Measurements from ENCODE around the gene INPP4A.

INPP4A gene

DNA sequence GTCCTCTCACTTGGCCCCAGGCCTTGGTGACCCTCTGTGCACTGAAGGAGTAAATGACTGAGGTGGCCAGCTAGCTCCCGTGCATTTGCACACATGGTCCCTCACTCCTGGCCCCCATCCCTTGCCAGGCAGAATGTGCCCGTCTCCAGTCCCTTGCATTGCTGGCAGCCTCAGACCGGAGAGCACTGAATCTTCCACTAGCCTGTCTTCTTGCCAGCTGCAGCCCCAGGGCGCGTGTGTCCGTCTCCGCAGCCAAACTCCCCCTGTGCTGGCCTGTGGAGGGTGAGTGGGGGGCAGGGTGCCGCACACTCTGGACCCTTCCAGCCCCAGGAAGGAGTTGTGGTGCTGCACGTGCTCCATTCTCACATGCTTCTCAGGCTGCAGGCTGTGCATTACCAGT is 35.9 kb downstream of the INPP4A start (continued):
- TF ChIP-seq, protein P1, sequence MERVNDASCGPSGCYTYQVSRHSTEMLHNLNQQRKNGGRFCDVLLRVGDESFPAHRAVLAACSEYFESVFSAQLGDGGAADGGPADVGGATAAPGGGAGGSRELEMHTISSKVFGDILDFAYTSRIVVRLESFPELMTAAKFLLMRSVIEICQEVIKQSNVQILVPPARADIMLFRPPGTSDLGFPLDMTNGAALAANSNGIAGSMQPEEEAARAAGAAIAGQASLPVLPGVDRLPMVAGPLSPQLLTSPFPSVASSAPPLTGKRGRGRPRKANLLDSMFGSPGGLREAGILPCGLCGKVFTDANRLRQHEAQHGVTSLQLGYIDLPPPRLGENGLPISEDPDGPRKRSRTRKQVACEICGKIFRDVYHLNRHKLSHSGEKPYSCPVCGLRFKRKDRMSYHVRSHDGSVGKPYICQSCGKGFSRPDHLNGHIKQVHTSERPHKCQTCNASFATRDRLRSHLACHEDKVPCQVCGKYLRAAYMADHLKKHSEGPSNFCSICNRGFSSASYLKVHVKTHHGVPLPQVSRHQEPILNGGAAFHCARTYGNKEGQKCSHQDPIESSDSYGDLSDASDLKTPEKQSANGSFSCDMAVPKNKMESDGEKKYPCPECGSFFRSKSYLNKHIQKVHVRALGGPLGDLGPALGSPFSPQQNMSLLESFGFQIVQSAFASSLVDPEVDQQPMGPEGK (CRISPR knock-in tag; IDR thresholded peaks at IDR 0.05; ENCODE audit: borderline replicate concordance) = no peak
- TF ChIP-seq ZFP30 (CRISPR knock-in tag; IDR thresholded peaks at IDR 0.05) = no peak
- no peak for TF ChIP-seq SNAI2 (CRISPR knock-in tag; IDR thresholded peaks at IDR 0.05)
- no peak for TF ChIP-seq GLIS3 (CRISPR knock-in tag; IDR thresholded peaks at IDR 0.05)

DNA sequence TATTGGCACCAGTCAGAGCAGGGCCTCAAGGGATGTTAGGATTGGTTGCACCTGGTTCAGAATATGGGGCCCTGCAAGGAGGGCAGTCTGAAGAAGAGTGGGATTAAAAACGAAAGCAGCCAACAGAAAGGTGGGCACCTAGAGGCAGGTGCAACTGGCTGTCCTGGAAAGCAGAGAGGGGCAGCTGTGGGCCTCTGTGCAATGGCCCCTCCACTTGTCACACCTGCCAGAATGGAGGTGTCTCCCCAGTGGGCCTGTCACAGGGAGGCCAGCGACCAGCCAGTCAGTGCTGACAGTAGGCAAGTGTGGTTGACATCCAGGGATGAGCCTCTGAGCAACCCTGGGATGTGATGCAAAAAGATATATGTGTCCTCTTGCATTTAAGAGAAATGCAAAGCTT is 37.7 kb downstream of the INPP4A start:
- no peak for ATAC-seq
- TF ChIP-seq ISL1 (CRISPR knock-in tag; IDR thresholded peaks at IDR 0.05) = no peak
- TF ChIP-seq, protein P1 (CRISPR knock-in tag; IDR thresholded peaks at IDR 0.05; ENCODE audit: borderline replicate concordance) = no peak
- no peak for TF ChIP-seq ZC3H10 (CRISPR knock-in tag; IDR thresholded peaks at IDR 0.05)
- TF ChIP-seq PPARA (CRISPR knock-in tag; IDR thresholded peaks at IDR 0.05; ENCODE audit: borderline replicate concordance) = no peak
- TF ChIP-seq CSDC2 (CRISPR knock-in tag; IDR thresholded peaks at IDR 0.05) = no peak
- TF ChIP-seq, protein P2, sequence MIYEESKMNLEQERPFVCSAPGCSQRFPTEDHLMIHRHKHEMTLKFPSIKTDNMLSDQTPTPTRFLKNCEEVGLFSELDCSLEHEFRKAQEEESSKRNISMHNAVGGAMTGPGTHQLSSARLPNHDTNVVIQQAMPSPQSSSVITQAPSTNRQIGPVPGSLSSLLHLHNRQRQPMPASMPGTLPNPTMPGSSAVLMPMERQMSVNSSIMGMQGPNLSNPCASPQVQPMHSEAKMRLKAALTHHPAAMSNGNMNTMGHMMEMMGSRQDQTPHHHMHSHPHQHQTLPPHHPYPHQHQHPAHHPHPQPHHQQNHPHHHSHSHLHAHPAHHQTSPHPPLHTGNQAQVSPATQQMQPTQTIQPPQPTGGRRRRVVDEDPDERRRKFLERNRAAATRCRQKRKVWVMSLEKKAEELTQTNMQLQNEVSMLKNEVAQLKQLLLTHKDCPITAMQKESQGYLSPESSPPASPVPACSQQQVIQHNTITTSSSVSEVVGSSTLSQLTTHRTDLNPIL (CRISPR knock-in tag; IDR thresholded peaks at IDR 0.05; ENCODE audit: low read depth) = no peak
- TF ChIP-seq, protein P3, sequence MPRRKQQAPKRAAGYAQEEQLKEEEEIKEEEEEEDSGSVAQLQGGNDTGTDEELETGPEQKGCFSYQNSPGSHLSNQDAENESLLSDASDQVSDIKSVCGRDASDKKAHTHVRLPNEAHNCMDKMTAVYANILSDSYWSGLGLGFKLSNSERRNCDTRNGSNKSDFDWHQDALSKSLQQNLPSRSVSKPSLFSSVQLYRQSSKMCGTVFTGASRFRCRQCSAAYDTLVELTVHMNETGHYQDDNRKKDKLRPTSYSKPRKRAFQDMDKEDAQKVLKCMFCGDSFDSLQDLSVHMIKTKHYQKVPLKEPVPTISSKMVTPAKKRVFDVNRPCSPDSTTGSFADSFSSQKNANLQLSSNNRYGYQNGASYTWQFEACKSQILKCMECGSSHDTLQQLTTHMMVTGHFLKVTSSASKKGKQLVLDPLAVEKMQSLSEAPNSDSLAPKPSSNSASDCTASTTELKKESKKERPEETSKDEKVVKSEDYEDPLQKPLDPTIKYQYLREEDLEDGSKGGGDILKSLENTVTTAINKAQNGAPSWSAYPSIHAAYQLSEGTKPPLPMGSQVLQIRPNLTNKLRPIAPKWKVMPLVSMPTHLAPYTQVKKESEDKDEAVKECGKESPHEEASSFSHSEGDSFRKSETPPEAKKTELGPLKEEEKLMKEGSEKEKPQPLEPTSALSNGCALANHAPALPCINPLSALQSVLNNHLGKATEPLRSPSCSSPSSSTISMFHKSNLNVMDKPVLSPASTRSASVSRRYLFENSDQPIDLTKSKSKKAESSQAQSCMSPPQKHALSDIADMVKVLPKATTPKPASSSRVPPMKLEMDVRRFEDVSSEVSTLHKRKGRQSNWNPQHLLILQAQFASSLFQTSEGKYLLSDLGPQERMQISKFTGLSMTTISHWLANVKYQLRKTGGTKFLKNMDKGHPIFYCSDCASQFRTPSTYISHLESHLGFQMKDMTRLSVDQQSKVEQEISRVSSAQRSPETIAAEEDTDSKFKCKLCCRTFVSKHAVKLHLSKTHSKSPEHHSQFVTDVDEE (CRISPR knock-in tag; IDR thresholded peaks at IDR 0.05) = no peak
- no peak for TF ChIP-seq GLIS3 (CRISPR knock-in tag; IDR thresholded peaks at IDR 0.05)
- TF ChIP-seq ZNF565 (CRISPR knock-in tag; conservative IDR thresholded peaks at IDR 0.05; ENCODE audit: low read depth) = no peak
- TF ChIP-seq TCF4 (CRISPR knock-in tag; IDR thresholded peaks at IDR 0.05; ENCODE audit: borderline replicate concordance) = no peak
- TF ChIP-seq, protein P4, sequence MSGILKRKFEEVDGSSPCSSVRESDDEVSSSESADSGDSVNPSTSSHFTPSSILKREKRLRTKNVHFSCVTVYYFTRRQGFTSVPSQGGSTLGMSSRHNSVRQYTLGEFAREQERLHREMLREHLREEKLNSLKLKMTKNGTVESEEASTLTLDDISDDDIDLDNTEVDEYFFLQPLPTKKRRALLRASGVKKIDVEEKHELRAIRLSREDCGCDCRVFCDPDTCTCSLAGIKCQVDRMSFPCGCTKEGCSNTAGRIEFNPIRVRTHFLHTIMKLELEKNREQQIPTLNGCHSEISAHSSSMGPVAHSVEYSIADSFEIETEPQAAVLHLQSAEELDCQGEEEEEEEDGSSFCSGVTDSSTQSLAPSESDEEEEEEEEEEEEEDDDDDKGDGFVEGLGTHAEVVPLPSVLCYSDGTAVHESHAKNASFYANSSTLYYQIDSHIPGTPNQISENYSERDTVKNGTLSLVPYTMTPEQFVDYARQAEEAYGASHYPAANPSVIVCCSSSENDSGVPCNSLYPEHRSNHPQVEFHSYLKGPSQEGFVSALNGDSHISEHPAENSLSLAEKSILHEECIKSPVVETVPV (CRISPR knock-in tag; IDR thresholded peaks at IDR 0.05) = no peak
- TF ChIP-seq, protein P5, sequence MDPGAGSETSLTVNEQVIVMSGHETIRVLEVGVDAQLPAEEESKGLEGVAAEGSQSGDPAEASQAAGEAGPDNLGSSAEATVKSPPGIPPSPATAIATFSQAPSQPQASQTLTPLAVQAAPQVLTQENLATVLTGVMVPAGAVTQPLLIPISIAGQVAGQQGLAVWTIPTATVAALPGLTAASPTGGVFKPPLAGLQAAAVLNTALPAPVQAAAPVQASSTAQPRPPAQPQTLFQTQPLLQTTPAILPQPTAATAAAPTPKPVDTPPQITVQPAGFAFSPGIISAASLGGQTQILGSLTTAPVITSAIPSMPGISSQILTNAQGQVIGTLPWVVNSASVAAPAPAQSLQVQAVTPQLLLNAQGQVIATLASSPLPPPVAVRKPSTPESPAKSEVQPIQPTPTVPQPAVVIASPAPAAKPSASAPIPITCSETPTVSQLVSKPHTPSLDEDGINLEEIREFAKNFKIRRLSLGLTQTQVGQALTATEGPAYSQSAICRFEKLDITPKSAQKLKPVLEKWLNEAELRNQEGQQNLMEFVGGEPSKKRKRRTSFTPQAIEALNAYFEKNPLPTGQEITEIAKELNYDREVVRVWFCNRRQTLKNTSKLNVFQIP (CRISPR knock-in tag; IDR thresholded peaks at IDR 0.05; ENCODE audit: borderline replicate concordance, low read depth) = no peak
- no peak for TF ChIP-seq SNAI2 (CRISPR knock-in tag; IDR thresholded peaks at IDR 0.05)
- no peak for TF ChIP-seq ESRRG (CRISPR knock-in tag; IDR thresholded peaks at IDR 0.05)
- no peak for TF ChIP-seq ZFP30 (CRISPR knock-in tag; IDR thresholded peaks at IDR 0.05)

DNA sequence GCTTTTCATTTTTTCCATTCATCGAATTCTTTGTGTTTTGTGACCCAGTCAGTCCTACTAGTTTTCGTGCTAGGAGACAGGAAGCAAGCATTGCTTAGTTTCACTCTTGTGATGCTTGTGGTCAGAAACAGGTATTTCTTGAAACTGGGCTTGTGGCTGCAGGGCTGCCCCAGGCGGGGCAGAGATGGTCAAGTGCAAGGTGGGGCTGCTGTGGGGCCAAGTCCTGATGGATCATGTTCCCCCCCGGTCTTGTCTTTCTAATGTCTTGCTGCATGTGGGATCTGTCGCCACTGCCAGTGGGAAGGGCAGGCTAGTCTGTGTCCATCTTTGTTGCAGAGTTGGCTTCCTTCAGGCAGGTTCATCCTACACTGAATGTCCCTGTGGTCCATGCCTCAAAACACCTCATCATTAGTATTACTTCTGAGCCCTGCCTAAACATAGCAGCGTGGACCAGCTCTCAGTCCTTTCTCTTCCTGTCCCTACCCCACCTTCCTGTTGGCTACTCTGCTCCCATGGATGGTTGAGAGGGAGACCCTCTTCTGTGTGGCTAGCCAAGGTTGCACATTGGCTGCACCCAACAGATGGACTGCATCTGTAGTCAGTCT is 38.7 kb downstream of the INPP4A start:
- TF ChIP-seq ZFP3 (CRISPR knock-in tag; IDR thresholded peaks at IDR 0.05) (no peak), RARB (CRISPR knock-in tag; IDR thresholded peaks at IDR 0.05) (no peak), GLIS3 (CRISPR knock-in tag; IDR thresholded peaks at IDR 0.05) (no peak), SNAI2 (CRISPR knock-in tag; IDR thresholded peaks at IDR 0.05) (no peak), ZNF565 (CRISPR knock-in tag; conservative IDR thresholded peaks at IDR 0.05; ENCODE audit: low read depth) (no peak), OSR1 (CRISPR knock-in tag; IDR thresholded peaks at IDR 0.05) (no peak), ZNF70 (CRISPR knock-in tag; IDR thresholded peaks at IDR 0.05) (no peak)
- TF ChIP-seq, protein P4 (CRISPR knock-in tag; IDR thresholded peaks at IDR 0.05) = no peak
- ATAC-seq = no peak

Data from SK-N-SH treated with all-trans-retinoic acid at 6 μM for 48 hours (cell line).